Measurements from ENCODE around the gene TMEM175.

Gene TMEM175

DNA sequence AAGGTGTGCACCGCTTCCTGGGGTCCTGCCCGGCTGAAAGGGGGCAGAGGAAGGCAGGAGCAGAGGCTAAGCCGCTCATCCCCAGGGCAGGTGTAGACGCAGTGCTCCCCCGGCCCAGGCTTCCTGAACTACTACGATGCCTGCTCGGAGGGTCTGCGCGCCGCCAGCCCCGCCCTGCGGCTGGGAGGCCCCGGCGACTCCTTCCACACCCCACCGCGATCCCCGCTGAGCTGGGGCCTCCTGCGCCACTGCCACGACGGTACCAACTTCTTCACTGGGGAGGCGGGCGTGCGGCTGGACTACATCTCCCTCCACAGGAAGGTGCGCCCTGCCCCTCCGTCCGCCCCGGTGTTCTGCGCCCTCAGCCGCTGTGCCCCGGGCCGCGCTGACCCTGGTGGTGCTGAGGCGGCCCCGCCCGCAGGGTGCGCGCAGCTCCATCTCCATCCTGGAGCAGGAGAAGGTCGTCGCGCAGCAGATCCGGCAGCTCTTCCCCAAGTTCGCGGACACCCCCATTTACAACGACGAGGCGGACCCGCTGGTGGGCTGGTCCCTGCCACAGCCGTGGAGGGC lies 69.4 kb downstream of the TMEM175 start:
- TF ChIP-seq CTCF (IDR thresholded peaks at IDR 0.05; ENCODE audit: insufficient read depth, low read length) (no peak), POLR2AphosphoS5 (IDR thresholded peaks at IDR 0.05; ENCODE audit: low read depth) (no peak), GABPA (IDR thresholded peaks at IDR 0.05; ENCODE audit: low read depth) (no peak), SPI1 (IDR thresholded peaks at IDR 0.05; ENCODE audit: borderline replicate concordance, low read depth) (no peak), REST (IDR thresholded peaks at IDR 0.05; ENCODE audit: insufficient replicate concordance, low read depth) (no peak)
- Histone ChIP-seq H3K27ac (replicated peaks) (no peak overlapping the region), H3K27me3 (ENCODE audit: insufficient read depth, poor library complexity, severe bottlenecking) (peaks cover 52% of the 10 kb centered on the region), H3K4me3 (replicated peaks; ENCODE audit: insufficient read depth, low read length) (no peak overlapping the region)
- DNase-seq (ENCODE audit: low read depth in 1 of 2, low spot score in 1 of 2): no peak

- TF ChIP-seq REST (IDR thresholded peaks at IDR 0.05; ENCODE audit: insufficient replicate concordance, low read depth): no peak
- Histone ChIP-seq H3K27me3 (ENCODE audit: insufficient read depth, poor library complexity, severe bottlenecking) (peaks cover 51% of the 10 kb centered on the region), H3K4me3 (replicated peaks; ENCODE audit: insufficient read depth, low read length) (no peak overlapping the region), H3K27ac (replicated peaks) (no peak overlapping the region)
- peak; percentile 51 to 59 for DNase-seq (ENCODE audit: low read depth in 1 of 2, low spot score in 1 of 2)
Measured at GRCh38 chr4:1002131-1002630, 69.9 kb downstream of the TMEM175 start.

- no peak for DNase-seq (ENCODE audit: low read depth in 1 of 2, low spot score in 1 of 2)
- Histone ChIP-seq H3K4me3 (replicated peaks; ENCODE audit: insufficient read depth, low read length) (no peak overlapping the region), H3K27ac (replicated peaks) (no peak overlapping the region), H3K27me3 (ENCODE audit: insufficient read depth, poor library complexity, severe bottlenecking) (peaks cover 49% of the 10 kb centered on the region)
- TF ChIP-seq CTCF (IDR thresholded peaks at IDR 0.05; ENCODE audit: insufficient read depth, low read length): no peak
- no peak for TF ChIP-seq SPI1 (IDR thresholded peaks at IDR 0.05; ENCODE audit: borderline replicate concordance, low read depth)
- TF ChIP-seq REST (IDR thresholded peaks at IDR 0.05; ENCODE audit: insufficient replicate concordance, low read depth): no peak
- no peak for TF ChIP-seq GABPA (IDR thresholded peaks at IDR 0.05; ENCODE audit: low read depth)
- TF ChIP-seq POLR2AphosphoS5 (IDR thresholded peaks at IDR 0.05; ENCODE audit: low read depth): no peak
Measured at GRCh38 chr4:1002631-1003251, 70.5 kb downstream of the TMEM175 start.

All from HL-60 (cell line).